Measurements from ENCODE around the gene JPH3.
"Not testable (repeated sequence)": the region's sequence is repeated elsewhere in the genome, so short reads cannot be mapped to it uniquely, and the experiment has no call there.

Gene JPH3

DNA sequence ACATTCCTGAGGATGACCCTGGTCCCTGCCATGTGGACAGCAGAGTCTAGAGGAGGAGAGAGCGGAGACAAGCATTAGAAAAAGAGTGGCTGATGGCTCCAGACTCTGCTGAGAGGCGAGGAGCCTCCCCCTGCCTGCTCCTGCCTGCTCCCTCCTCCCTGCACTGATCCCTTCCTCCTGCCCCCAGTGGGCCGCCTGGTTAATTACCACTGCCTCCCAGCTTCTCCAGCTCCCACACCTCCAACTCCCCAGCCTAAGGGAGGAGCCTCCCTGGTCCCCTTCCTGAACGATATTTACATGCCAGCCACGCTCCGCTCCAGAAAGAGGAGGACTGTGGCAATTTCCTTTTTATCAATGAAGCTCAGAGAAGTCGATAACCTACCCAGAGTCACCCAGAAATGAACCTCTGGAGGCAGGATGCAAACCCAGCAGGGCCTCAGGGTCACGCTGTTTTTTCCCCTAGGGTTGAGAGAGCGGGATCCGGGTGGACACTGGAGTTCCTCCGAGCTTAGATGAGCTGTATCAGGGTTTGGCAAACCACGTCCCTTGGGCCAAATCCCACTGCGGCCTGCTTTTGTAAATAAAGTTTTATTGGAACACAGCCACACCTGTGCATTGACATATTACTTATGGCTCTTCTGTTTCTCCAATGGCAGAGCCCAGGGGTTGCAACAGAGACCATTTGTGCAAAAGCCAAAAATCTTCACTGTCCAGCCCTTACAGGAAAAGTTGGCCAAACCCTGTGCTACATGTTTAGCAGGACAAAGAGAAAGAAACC, 27.1 kb upstream of the JPH3 start:
- DNase-seq = no peak

DNA sequence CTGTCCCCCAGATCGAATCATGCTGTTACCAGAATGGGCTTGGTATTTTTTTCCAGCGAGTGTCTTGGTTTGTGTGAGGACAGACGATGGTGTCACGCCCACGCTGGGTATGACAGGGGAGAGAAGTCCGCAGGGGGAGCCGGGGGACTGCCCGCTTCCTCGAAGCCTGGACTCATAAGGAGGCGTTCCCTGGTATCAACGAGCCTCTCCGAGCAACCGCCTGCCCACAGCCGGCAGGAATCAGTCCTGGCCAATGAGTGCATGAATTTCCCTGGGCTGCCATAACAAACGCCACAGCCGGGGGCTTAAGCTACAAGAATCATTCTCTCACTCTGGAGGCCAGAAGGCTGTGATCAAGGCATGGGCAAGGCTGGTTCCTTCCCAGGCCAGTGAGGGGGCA, 26.1 kb upstream of the JPH3 start:
- DNase-seq = no peak

GRCh38 chr16:87578142-87578930, 24.0 kb upstream of the JPH3 start:
- DNase-seq = not testable (repeated sequence)

- no peak for DNase-seq
These were observed 22.6 kb upstream of the JPH3 start for GRCh38 chr16:87579691-87580090.

- DNase-seq = no peak
These were observed 21.4 kb upstream of the JPH3 start for GRCh38 chr16:87580855-87581261.

GRCh38 chr16:87581857-87582215, 20.5 kb upstream of the JPH3 start:
- no peak for DNase-seq

GRCh38 chr16:87582216-87582965, 19.9 kb upstream of the JPH3 start:
- DNase-seq = no peak

DNA sequence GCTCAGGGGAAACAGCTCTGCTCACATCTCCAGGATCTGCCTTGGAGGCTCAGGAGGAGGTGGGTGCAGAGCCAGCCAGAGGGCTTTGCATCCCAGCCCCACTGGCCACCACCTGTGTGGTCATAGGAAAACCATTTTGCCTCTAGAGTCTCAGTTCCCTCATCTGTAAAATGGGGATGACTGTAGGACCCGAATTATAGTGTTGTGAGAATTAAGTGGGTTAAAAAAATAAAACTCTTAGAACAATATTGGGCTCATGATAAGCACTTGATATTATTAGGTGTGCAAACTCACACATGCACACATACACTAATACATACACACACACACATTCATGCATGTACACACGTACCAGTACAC, 19.4 kb upstream of the JPH3 start:
- no peak for DNase-seq

DNA sequence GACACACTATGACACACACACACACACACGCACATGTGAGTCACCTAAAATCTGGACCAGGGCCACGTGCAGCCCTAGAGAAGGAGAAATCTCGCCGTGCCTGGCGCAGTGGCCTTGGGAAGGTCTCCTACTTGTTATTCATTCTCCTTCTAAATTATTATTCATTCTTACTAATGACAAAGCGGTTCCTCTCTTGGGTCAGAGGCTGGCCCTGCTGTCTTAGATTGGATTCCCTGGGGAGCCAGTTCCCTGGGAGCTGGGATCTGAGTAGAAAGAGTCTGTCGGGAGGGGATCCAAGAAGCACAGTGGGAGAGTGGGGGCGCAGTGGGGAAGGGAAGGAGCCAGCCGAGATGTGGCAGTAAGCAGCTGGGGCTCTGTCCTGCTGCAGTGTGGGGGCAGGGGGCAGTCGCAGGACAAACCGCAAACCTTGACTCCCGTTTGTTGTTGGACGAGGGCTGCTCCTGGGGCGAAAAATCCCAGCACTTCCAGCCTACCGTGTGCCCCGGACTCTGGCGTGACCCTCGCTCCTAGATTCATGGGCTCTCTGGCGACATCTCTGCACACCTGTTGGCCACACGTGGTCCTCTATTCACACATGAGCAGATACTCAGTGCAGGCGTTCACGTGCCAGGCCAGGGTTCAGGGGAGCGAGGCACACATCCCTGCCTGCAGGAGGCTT, 18.7 kb upstream of the JPH3 start:
- no peak for DNase-seq

GRCh38 chr16:87584271-87584670, 18.0 kb upstream of the JPH3 start:
- DNase-seq = no peak

- DNase-seq = no peak
These were observed 17.3 kb upstream of the JPH3 start for GRCh38 chr16:87584975-87585374.

DNA sequence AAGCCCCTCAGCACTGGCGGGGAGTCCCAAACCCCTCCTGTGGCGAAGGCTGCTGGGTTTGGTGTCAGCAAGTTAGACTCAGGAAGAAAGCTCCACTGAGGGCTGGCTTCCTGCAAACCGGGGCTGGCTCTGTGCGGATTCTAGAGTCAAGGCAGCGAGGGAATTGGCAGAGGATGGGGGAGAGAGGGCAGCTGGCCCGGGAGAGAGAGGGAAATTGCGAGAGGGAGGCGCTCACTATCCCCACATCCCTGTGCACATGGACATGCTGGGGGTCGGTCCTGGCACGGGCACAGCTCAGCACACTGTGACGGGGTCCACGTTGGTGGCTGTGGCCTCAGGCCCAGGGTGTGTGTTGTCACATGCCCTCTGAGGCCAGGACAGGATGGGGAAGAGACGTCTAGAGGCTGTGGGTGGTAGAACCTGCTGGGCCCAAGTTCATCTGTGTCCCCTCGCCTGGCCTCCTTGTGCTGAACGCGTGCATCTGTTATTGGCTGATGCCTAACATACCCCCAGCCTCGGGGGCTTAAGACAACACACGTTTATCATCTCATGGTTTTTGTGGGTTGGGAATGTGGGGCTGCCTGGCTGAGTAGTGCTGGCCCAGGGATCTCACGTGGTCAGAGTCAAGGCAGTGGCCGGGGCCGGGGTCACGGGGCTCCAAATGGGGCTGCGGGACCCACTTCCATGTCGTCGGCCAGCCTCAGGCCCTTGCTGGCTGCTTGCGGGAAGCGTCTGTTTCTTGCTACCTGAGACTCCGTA, 16.7 kb upstream of the JPH3 start:
- DNase-seq = no peak

GRCh38 chr16:87586201-87586782, 16.0 kb upstream of the JPH3 start:
- DNase-seq = no peak

DNA sequence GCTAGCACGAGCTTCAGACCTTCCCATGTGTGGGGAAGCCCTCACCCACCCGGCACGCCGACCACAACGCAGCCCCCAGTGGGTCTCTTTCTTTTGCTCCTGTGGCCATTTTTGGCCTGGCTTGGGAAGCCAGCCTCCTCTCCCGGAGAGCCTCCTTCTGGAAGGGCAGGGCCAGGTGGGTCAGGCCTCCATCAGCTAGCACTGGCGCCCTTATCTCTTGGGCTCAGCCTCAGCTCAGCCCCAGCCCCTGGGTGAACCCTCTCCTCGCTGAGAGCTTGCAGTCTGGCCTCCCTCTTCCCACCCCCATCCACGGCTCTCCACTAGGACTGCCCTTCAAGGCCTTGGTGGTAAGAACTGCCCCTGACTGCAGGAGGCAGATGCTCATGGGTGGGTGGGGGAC, 14.7 kb upstream of the JPH3 start:
- no peak for DNase-seq

DNA sequence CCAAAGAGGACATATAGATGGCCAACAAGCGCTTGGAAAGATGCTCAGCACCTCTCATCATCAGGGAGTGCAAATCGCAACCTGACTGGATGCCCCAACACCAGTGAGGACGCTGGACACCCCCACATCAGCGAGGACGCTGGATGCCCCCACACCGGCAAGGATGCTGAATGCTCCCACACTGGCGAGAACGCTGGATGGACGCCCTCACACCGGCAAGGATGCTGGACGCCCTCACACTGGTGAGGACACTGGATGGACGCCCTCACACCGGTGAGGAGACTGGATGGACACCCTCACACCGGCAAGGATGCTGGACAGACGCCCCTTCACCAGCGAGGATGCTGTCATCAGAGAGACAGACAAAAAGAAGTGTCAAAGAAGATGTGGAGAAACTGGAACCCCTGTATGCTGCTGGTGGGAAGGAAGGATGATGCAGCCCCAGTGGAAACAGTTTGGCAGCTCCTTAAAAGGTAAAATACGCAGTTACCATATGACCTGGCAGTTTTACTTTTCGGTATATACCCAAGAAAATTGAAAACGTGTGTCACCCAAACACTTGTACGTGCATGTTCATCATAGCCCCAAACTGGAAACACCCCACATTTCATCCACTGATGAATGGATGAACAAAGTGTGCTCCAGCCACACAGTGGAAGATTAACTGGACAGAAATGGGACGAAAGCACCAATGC, 10.1 kb upstream of the JPH3 start:
- no peak for DNase-seq

DNA sequence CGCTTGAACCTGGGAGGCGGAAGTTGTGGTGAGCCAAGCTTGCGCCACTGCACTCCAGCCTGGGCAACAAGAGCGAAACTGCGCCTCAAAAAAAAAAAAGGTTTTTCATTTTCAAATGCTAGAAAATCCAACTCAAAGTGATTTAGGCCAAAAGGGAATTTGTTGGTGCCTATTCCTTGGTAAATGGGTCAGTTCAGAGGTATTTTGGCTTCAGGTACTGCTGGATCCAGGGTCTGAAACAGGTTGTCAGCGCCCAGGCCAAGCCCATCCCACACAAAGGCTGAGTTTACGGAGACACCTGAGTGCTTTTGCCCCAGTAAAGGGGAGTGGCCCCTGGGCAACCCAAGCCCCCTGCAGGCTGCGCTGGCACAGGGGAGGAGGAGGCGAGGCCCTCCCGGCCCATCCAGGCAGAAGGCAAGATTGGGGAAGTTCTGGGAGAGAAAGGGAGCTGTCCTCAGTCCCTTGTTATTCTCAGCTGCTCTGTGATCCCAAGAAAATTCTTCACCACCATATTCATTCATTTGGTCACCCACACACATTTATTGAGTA, 8.5 kb upstream of the JPH3 start:
- DNase-seq = no peak

GRCh38 chr16:87595712-87596111, 6.6 kb upstream of the JPH3 start:
- no peak for DNase-seq

- no peak for DNase-seq
These were observed 4.9 kb upstream of the JPH3 start for GRCh38 chr16:87597324-87597830.

DNA sequence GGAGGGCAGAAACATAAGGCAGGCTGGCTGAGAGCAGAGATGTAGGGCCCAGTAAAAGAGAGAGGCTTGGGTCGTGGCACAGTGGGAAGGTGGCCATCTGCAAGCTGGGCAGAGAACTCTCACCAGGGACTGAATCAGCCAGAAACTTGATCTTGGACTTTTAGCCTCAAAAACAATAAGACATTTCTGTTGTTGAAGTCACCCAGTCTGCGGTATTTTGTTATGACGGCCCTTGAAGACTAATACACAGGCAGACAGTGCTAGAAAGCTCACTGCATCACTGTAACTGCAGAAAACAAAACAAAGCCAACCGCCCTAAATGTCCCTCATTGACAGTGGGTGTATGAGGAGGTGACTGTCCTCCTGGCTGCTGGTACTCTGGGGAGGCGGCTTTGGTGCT, 3.9 kb upstream of the JPH3 start:
- DNase-seq = no peak

DNA sequence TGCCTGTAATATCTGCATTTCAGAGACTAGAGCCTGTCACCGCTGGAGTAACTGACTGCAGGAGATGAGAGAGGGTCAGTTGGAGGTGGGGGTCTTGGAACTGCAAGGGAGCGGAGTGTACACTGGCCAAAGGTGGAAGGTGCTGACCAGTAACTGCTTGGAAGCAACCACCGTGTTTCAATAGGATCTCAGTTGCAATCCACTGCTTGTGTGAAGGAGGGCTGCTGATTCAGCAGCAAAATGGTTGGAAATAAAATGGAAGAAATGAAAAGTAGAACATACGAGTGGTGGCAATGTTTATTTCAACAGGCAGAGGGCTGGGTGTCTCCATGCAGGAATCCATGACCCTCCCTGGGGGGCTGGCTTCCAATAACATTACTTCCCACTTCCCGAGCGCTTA, 2.1 kb upstream of the JPH3 start:
- no peak for DNase-seq

- no peak for DNase-seq
These were observed 817 bp upstream of the JPH3 start for GRCh38 chr16:87601401-87601981.

Data from hematopoietic multipotent progenitor cell treated with erythropoietin and hydrocortisone succinate and interleukin-3 and kit ligand, for 6 days (in vitro differentiated cells).